ENCODE measurements around the gene SH3PXD2A.

GRCh38 chr10:103731609-103732270, 123.6 kb downstream of the SH3PXD2A start:
- no peak for TF ChIP-seq ZNF639 (tag by site-specific recombination; IDR thresholded peaks at IDR 0.05)
- no peak for TF ChIP-seq REST (tag by site-specific recombination; IDR thresholded peaks at IDR 0.05)
- TF ChIP-seq CTCF (tag by site-specific recombination; IDR thresholded peaks at IDR 0.05) = no peak
